PC-9 (cell line): ENCODE results near the gene RBMS3.

ENCODE experiments used
- EZH2 ChIP-seq: fragments of 200-600 bp; sonication (generic); IDR thresholded peaks from 2 replicates; pipeline ENCODE4 v1.8.0; 2017; ENCODE audit warnings: antibody characterized with exemption, low read depth
- TF ChIP-seq, protein P1 (sequence below): fragments of 200-600 bp; sonication (generic); conservative IDR thresholded peaks from 2 replicates; pipeline ENCODE4 v1.6.1; 2017; ENCODE audit warnings: mixed run types, antibody characterized with exemption, mild to moderate bottlenecking, moderate library complexity

DNA sequence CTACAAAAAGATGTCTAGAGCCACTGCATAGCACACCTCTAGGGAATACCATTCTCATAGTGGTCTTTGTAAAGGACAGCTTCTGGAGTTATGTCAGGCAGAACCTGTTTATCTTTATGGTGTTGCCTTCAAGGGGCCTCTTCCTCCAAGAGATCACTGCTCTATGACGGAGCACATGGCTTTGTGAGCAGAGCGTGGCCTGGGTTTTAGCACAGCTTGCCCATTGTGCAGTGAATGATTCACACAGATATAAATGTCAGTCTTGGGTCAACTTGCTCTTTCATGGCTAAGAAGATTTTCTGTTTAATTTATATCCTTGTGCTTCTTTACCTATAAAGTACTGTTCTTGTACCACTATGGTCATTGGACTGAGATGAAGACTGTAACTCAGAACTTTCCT lies 41.5 kb upstream of the RBMS3 start:
- TF ChIP-seq, protein P1, sequence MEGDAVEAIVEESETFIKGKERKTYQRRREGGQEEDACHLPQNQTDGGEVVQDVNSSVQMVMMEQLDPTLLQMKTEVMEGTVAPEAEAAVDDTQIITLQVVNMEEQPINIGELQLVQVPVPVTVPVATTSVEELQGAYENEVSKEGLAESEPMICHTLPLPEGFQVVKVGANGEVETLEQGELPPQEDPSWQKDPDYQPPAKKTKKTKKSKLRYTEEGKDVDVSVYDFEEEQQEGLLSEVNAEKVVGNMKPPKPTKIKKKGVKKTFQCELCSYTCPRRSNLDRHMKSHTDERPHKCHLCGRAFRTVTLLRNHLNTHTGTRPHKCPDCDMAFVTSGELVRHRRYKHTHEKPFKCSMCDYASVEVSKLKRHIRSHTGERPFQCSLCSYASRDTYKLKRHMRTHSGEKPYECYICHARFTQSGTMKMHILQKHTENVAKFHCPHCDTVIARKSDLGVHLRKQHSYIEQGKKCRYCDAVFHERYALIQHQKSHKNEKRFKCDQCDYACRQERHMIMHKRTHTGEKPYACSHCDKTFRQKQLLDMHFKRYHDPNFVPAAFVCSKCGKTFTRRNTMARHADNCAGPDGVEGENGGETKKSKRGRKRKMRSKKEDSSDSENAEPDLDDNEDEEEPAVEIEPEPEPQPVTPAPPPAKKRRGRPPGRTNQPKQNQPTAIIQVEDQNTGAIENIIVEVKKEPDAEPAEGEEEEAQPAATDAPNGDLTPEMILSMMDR, result no peak
- no peak for TF ChIP-seq EZH2
